Astrocyte (in vitro differentiated cells and primary cell): Measurements from ENCODE around the gene TPRX1. TPM values are rescaled to one million over a fixed set of nuclear protein-coding genes. Genes with fewer than 3 reads are reported as not detected.

ENCODE experiments used
- DNase-seq: peaks from one replicate; pipeline ENCODE4 v3.0.0-alpha.2; 2010; ENCODE audit warnings: low read depth
- FAIRE-seq: peaks from 2 replicates; lab custom pipeline; 2011; peaks lifted over from hg19 to GRCh38; lab: Jason Lieb, UNC
- H2AFZ ChIP-seq: 2 replicates; pipeline ENCODE4 v1.6.0; 2012; ENCODE audit warnings: low read depth, low read length, inconsistent platforms
- H3K27ac ChIP-seq: 2 replicates; pipeline ENCODE4 v1.5.1; 2011; ENCODE audit warnings: low read depth, low read length, inconsistent platforms
- H3K27me3 ChIP-seq: 2 replicates; pipeline ENCODE4 v1.6.0; 2011; ENCODE audit warnings: low read length, inconsistent platforms; ENCODE audit not compliant: insufficient read depth
- H3K36me3 ChIP-seq: 2 replicates; pipeline ENCODE4 v1.5.1; 2011; ENCODE audit warnings: low read length, inconsistent platforms; ENCODE audit not compliant: insufficient read depth
- H3K4me1 ChIP-seq: 2 replicates; pipeline ENCODE4 v1.5.1; 2011; ENCODE audit warnings: low read length, inconsistent platforms; ENCODE audit not compliant: insufficient read depth
- H3K4me2 ChIP-seq: 2 replicates; pipeline ENCODE4 v1.6.0; 2012; ENCODE audit warnings: low read length, inconsistent platforms
- H3K4me3 ChIP-seq: 2 replicates; pipeline ENCODE4 v1.5.1; 2011; ENCODE audit warnings: low read depth, mild to moderate bottlenecking, low read length, inconsistent platforms; ENCODE audit not compliant: insufficient read depth
- H3K79me2 ChIP-seq: 2 replicates; pipeline ENCODE4 v1.6.0; 2012; ENCODE audit warnings: mild to moderate bottlenecking, low read length, inconsistent platforms; ENCODE audit not compliant: insufficient read depth
- H3K9ac ChIP-seq: 2 replicates; pipeline ENCODE4 v1.6.0; 2012; ENCODE audit warnings: mild to moderate bottlenecking, low read length, inconsistent platforms
- H3K9me3 ChIP-seq: 2 replicates; pipeline ENCODE4 v1.5.1; 2012; ENCODE audit warnings: low read depth, mild to moderate bottlenecking, low read length, inconsistent platforms; ENCODE audit not compliant: insufficient read depth
- H4K20me1 ChIP-seq: 2 replicates; pipeline ENCODE4 v1.6.0; 2012; ENCODE audit warnings: low read length, inconsistent platforms; ENCODE audit not compliant: insufficient read depth
- H3K27ac Mint-ChIP-seq: one replicate; pipeline ENCODE4 v1.8.0; 2021; ENCODE audit warnings: mild to moderate bottlenecking, mixed read lengths; ENCODE audit not compliant: unreplicated experiment
- H3K27me3 Mint-ChIP-seq: one replicate; pipeline ENCODE4 v1.8.0; 2021; ENCODE audit warnings: low read depth, mixed read lengths; ENCODE audit not compliant: unreplicated experiment
- H3K36me3 Mint-ChIP-seq: one replicate; pipeline ENCODE4 v1.8.0; 2021; ENCODE audit warnings: low read depth, mixed read lengths; ENCODE audit not compliant: unreplicated experiment
- H3K4me1 Mint-ChIP-seq: one replicate; pipeline ENCODE4 v1.8.0; 2021; ENCODE audit warnings: low read depth, mixed read lengths; ENCODE audit not compliant: unreplicated experiment
- H3K4me3 Mint-ChIP-seq: one replicate; pipeline ENCODE4 v1.8.0; 2021; ENCODE audit warnings: mild to moderate bottlenecking, moderate library complexity, mixed read lengths; ENCODE audit not compliant: unreplicated experiment
- H3K9me3 Mint-ChIP-seq: one replicate; pipeline ENCODE4 v1.8.0; 2021; ENCODE audit warnings: mild to moderate bottlenecking, mixed read lengths; ENCODE audit not compliant: unreplicated experiment
- CTCF ChIP-seq: IDR thresholded peaks from 2 replicates; pipeline ENCODE4 v1.5.1; 2011; ENCODE audit warnings: low read depth, mild to moderate bottlenecking, inconsistent platforms, low read length, moderate library complexity; ENCODE audit not compliant: insufficient read depth
- EZH2 ChIP-seq: IDR thresholded peaks from 2 replicates; pipeline ENCODE4 v1.6.1; 2012; ENCODE audit warnings: mild to moderate bottlenecking, low read length, inconsistent platforms; ENCODE audit not compliant: insufficient read depth
- total RNA-seq: library from RNA; stranded (reverse); gene quantifications from 2 replicates; pipeline ENCODE4 v1.2.1, GENCODE V29; 2021

The TPRX1 gene
- total RNA-seq, 1 donor from 2014 or later = not detected

- no peak overlapping the region for H3K4me3 Mint-ChIP-seq
- peaks cover 9% of the 10 kb centered on the region for H3K4me1 Mint-ChIP-seq
- H3K36me3 Mint-ChIP-seq = peaks cover 2% of the 10 kb centered on the region
- no peak overlapping the region for H2AFZ ChIP-seq
- peaks cover 4% of the 10 kb centered on the region for H3K9me3 Mint-ChIP-seq
- H3K27ac ChIP-seq = no peak overlapping the region
- H3K4me1 ChIP-seq = no peaks in the 10 kb centered on the region
- no peak for DNase-seq
- no peak overlapping the region for H3K9ac ChIP-seq
- no peaks in the 10 kb centered on the region for H3K27me3 Mint-ChIP-seq
- H3K27ac Mint-ChIP-seq = no peak overlapping the region
- TF ChIP-seq EZH2 (no peak), CTCF (no peak)
- peaks cover 6% of the 10 kb centered on the region for H3K27me3 ChIP-seq
- no peaks in the 10 kb centered on the region for H3K36me3 ChIP-seq
- no peaks in the 10 kb centered on the region for H3K79me2 ChIP-seq
- H4K20me1 ChIP-seq = no peaks in the 10 kb centered on the region
- no peaks in the 10 kb centered on the region for H3K9me3 ChIP-seq
- no peak for FAIRE-seq
- H3K4me3 ChIP-seq = no peak overlapping the region
- H3K4me2 ChIP-seq = no peak overlapping the region
Measured at GRCh38 chr19:47769534-47769933, 34.8 kb downstream of the TPRX1 start.

DNA sequence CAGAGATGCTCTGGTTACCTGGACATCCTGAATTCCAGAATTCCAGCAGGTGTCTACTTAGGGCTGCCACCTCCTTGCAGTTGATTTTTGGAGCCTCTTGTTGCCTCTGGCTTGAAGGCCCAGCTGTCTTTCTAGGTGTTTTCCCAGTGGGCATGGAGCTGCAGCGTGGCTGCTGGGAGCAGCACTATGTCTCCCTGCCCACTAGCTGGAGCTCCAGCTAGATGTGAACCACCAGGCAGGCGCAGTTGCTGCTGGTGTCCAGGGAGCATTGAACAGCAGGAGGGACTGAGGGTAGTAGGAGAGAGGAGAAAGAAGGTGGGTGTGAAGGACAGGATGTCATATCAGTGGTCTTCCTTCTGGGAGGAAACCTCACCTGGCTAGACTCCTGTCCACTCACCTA is 35.7 kb downstream of the TPRX1 start:
- Histone ChIP-seq H3K36me3 (no peaks in the 10 kb centered on the region), H3K4me2 (no peak overlapping the region), H3K4me3 (no peak overlapping the region), H3K9ac (no peak overlapping the region), H4K20me1 (no peaks in the 10 kb centered on the region), H3K9me3 (no peaks in the 10 kb centered on the region), H3K4me1 (no peaks in the 10 kb centered on the region), H3K27me3 (peaks cover 6% of the 10 kb centered on the region), H3K27ac (no peak overlapping the region), H2AFZ (no peak overlapping the region), H3K79me2 (no peaks in the 10 kb centered on the region)
- no peak overlapping the region for H3K4me3 Mint-ChIP-seq
- no peaks in the 10 kb centered on the region for H3K27me3 Mint-ChIP-seq
- FAIRE-seq (no peak), DNase-seq (no peak)
- TF ChIP-seq CTCF = no peak
- TF ChIP-seq EZH2 = no peak
- no peak overlapping the region for H3K27ac Mint-ChIP-seq
- H3K9me3 Mint-ChIP-seq = peaks cover 4% of the 10 kb centered on the region
- peaks cover 7% of the 10 kb centered on the region for H3K4me1 Mint-ChIP-seq
- H3K36me3 Mint-ChIP-seq = peaks cover 2% of the 10 kb centered on the region

DNA sequence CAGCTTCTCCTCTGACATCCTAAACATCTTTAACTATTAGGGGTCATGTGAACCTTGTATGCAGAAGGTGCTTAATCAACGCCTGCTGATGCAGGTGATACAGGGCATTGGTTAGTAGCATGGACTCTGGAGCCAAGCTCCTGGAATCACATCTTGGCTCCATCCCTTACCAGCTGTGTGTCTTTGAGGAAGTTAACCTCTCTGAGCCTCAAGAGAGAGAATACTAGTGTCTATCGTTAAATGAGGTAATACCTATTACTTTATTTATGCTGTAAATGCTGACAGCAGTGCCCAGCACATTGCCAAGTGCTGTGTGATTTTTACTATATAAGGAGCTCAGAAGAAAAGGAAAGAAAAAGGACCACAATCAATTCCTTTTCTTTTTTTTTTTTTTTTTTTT is 37.0 kb downstream of the TPRX1 start:
- Histone ChIP-seq H3K4me1 (no peaks in the 10 kb centered on the region), H3K79me2 (no peaks in the 10 kb centered on the region), H3K4me2 (no peak overlapping the region), H3K36me3 (no peaks in the 10 kb centered on the region), H2AFZ (no peak overlapping the region), H4K20me1 (no peaks in the 10 kb centered on the region), H3K9me3 (no peaks in the 10 kb centered on the region), H3K27ac (no peak overlapping the region), H3K4me3 (no peak overlapping the region), H3K9ac (no peak overlapping the region), H3K27me3 (peaks cover 6% of the 10 kb centered on the region)
- Mint-ChIP-seq H3K27ac (no peak overlapping the region), H3K4me3 (no peak overlapping the region), H3K9me3 (peaks cover 4% of the 10 kb centered on the region), H3K4me1 (peaks cover 7% of the 10 kb centered on the region), H3K27me3 (no peaks in the 10 kb centered on the region), H3K36me3 (peaks cover 2% of the 10 kb centered on the region)
- FAIRE-seq (no peak), DNase-seq (no peak)
- TF ChIP-seq EZH2 = no peak
- TF ChIP-seq CTCF = no peak
